ENCODE data around the gene BCAS3.

DNA sequence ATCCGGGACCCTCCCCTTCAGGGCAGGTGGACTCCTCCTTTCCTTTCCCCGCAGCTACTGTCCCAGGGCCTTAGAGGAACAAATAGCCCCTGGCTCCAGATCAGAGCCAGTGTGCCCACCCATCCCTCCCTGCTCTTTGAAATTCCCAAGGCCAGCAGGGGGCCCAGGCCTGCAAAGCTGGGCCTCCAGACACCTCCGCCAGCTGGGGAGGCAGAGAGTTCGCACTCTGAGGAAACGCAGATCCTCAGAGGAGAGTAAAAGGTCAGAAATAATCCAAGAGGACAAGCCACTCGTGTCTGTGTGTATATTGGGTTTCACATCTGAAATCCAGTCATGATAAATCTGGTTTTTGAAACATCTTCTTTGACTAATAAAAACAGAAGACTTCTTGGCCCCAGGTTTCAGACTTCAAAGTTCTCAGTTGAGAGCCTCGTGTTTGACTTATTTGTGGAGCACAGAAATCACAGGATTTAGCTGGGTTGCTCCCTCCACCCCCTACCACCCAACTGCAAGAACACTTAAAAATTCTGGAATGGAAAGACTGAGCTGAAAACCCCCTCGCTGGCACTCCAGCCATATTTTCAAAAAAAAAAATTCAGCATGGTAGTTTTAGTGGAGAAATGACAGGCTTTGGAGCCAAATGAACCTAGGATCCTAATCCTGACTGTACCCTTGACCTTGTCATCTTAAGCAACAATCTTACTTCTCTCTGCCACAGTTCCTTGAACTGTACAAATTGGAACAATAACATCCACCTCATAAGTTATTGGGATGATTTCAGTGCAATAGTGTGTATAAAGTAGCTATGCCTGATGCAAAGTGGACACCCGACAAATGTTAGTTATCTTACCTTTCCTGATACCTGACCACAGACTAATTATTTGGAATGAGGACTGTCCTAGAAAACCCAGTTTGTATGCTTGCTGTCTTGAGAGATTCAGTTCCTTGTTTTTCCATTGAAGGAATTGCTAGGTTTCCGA, 677.5 kb downstream of the BCAS3 start:
- TF ChIP-seq, protein P1, sequence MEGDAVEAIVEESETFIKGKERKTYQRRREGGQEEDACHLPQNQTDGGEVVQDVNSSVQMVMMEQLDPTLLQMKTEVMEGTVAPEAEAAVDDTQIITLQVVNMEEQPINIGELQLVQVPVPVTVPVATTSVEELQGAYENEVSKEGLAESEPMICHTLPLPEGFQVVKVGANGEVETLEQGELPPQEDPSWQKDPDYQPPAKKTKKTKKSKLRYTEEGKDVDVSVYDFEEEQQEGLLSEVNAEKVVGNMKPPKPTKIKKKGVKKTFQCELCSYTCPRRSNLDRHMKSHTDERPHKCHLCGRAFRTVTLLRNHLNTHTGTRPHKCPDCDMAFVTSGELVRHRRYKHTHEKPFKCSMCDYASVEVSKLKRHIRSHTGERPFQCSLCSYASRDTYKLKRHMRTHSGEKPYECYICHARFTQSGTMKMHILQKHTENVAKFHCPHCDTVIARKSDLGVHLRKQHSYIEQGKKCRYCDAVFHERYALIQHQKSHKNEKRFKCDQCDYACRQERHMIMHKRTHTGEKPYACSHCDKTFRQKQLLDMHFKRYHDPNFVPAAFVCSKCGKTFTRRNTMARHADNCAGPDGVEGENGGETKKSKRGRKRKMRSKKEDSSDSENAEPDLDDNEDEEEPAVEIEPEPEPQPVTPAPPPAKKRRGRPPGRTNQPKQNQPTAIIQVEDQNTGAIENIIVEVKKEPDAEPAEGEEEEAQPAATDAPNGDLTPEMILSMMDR (IDR thresholded peaks at IDR 0.05 in 8 of 11, conservative IDR thresholded peaks at IDR 0.05 in 3 of 11) = no peak
- TF ChIP-seq POLR2A (IDR thresholded peaks at IDR 0.05) = no peak

Measured in spleen (tissue), 7 donors.